B cell (primary cell): ENCODE data around the gene MMP11.

Experiments used
- EZH2 ChIP-seq: IDR thresholded peaks from 2 replicates; pipeline ENCODE4 v1.6.1; 2012; ENCODE audit warnings: borderline replicate concordance, low read depth, mild to moderate bottlenecking, moderate library complexity, low read length; ENCODE audit not compliant: insufficient read depth, poor library complexity, severe bottlenecking
- TF ChIP-seq, protein P1 (sequence below): fragments of 200-600 bp; IDR thresholded peaks from one replicate; pipeline ENCODE4 v1.8.0; 2022; ENCODE audit warnings: antibody characterized with exemption, mild to moderate bottlenecking

DNA sequence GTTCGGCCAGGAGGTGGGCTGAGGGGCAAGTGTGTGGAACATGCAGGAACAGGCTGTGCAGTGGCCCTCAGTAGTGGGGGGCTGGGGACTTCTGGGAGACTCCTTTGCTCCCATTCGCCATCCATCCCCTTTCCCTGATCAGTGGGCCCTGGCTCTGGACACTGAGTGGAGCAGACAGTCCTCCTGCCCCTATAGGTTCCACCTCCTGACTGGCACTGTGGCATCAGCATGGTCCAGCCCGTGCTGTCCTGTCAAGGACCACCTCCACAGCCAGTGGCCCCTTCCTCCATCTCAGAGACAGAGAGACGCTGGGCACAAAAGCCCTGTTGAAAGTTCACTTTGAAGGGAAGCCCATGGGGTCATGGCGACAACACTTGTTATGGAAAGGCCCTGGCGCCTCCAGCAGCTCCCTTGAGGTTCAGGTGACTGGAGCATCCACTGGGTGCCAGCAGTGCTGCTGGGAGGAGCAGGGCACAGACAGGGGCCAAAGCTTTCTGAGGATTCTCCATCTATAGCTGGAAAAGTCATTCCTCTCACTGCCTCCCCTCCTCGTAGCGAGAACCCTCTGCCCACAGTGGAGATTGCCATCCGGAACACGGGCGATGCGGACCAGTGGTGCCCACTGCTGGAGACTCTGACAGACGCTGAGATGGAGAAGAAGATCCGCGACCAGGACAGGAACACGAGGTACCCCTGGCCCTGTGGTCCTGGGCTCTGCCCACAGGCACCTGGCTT lies 60.5 kb downstream of the MMP11 start:
- TF ChIP-seq, protein P1, sequence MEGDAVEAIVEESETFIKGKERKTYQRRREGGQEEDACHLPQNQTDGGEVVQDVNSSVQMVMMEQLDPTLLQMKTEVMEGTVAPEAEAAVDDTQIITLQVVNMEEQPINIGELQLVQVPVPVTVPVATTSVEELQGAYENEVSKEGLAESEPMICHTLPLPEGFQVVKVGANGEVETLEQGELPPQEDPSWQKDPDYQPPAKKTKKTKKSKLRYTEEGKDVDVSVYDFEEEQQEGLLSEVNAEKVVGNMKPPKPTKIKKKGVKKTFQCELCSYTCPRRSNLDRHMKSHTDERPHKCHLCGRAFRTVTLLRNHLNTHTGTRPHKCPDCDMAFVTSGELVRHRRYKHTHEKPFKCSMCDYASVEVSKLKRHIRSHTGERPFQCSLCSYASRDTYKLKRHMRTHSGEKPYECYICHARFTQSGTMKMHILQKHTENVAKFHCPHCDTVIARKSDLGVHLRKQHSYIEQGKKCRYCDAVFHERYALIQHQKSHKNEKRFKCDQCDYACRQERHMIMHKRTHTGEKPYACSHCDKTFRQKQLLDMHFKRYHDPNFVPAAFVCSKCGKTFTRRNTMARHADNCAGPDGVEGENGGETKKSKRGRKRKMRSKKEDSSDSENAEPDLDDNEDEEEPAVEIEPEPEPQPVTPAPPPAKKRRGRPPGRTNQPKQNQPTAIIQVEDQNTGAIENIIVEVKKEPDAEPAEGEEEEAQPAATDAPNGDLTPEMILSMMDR: no peak
- TF ChIP-seq EZH2: no peak
